PC-9 (cell line): ENCODE measurements around the gene NUDT7.

Source experiments
- EZH2 ChIP-seq: fragments of 200-600 bp; sonication (generic); IDR thresholded peaks from 2 replicates; pipeline ENCODE4 v1.8.0; 2017; ENCODE audit warnings: antibody characterized with exemption, low read depth
- TF ChIP-seq, protein P1 (sequence below): fragments of 200-600 bp; sonication (generic); conservative IDR thresholded peaks from 2 replicates; pipeline ENCODE4 v1.6.1; 2017; ENCODE audit warnings: mixed run types, antibody characterized with exemption, mild to moderate bottlenecking, moderate library complexity

DNA sequence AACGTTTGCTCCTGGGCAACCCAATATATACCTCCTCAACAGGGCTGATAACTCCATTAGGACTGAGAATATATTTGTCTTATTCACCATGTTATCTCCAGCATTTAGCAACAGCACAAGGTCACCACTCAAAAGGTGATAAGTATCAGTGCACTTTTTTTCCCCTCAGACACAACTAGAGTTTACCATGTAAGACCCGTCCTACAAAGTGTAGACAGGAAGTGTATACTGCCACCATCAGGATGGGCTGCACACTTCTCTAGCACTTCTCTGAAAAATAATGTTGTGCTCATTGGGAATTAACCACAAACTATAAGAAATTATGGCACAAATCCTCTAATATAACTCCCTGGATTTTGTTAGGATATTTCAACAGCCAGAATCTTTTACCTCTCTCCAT, 60.4 kb downstream of the NUDT7 start:
- TF ChIP-seq, protein P1, sequence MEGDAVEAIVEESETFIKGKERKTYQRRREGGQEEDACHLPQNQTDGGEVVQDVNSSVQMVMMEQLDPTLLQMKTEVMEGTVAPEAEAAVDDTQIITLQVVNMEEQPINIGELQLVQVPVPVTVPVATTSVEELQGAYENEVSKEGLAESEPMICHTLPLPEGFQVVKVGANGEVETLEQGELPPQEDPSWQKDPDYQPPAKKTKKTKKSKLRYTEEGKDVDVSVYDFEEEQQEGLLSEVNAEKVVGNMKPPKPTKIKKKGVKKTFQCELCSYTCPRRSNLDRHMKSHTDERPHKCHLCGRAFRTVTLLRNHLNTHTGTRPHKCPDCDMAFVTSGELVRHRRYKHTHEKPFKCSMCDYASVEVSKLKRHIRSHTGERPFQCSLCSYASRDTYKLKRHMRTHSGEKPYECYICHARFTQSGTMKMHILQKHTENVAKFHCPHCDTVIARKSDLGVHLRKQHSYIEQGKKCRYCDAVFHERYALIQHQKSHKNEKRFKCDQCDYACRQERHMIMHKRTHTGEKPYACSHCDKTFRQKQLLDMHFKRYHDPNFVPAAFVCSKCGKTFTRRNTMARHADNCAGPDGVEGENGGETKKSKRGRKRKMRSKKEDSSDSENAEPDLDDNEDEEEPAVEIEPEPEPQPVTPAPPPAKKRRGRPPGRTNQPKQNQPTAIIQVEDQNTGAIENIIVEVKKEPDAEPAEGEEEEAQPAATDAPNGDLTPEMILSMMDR = no peak
- TF ChIP-seq EZH2 = no peak
